HG03060 (cell line): ENCODE results near the gene IL6R.
"Not testable (repeated sequence)": the region's sequence is repeated elsewhere in the genome, so short reads cannot be mapped to it uniquely, and the experiment has no call there.

Experiments
- ATAC-seq: cut with Tn5 transposase; IDR thresholded peaks from one replicate; pipeline ENCODE4 v1.9.1; 2021; ENCODE audit warnings: low read depth, moderate number of reproducible peaks; ENCODE audit not compliant: unreplicated experiment

Gene IL6R

GRCh38 chr1:154476791-154477190 is 71.6 kb downstream of the IL6R start:
- no peak for ATAC-seq

- ATAC-seq: no peak
Measured at GRCh38 chr1:154478013-154478412, 72.9 kb downstream of the IL6R start.

GRCh38 chr1:154478639-154479038 is 73.5 kb downstream of the IL6R start:
- no peak for ATAC-seq

- no peak for ATAC-seq
Measured at GRCh38 chr1:154479764-154480421, 74.8 kb downstream of the IL6R start.

- ATAC-seq: no peak
Measured at GRCh38 chr1:154481053-154481452, 75.9 kb downstream of the IL6R start.

- no peak for ATAC-seq
Measured at GRCh38 chr1:154483941-154484803, 79.0 kb downstream of the IL6R start.

GRCh38 chr1:154485106-154485505 is 80.0 kb downstream of the IL6R start:
- no peak for ATAC-seq

GRCh38 chr1:154485910-154486496 is 80.9 kb downstream of the IL6R start:
- ATAC-seq: no peak

- ATAC-seq: not testable (repeated sequence)
Measured at GRCh38 chr1:154486756-154487155, 81.6 kb downstream of the IL6R start.

GRCh38 chr1:154488922-154489321 is 83.8 kb downstream of the IL6R start:
- ATAC-seq: no peak

GRCh38 chr1:154489695-154490274 is 84.6 kb downstream of the IL6R start:
- no peak for ATAC-seq

GRCh38 chr1:154490317-154490716 is 85.2 kb downstream of the IL6R start:
- ATAC-seq: no peak

- ATAC-seq: no peak
Measured at GRCh38 chr1:154492115-154492514, 87.0 kb downstream of the IL6R start.

- no peak for ATAC-seq
Measured at GRCh38 chr1:154493276-154493675, 88.1 kb downstream of the IL6R start.

- ATAC-seq: no peak
Measured at GRCh38 chr1:154495496-154496273, 90.5 kb downstream of the IL6R start.

GRCh38 chr1:154496383-154496782 is 91.2 kb downstream of the IL6R start:
- ATAC-seq: no peak

- no peak for ATAC-seq
Measured at GRCh38 chr1:154497026-154497806, 92.1 kb downstream of the IL6R start.

- ATAC-seq: no peak
Measured at GRCh38 chr1:154499446-154499845, 94.3 kb downstream of the IL6R start.

GRCh38 chr1:154500533-154500932 is 95.4 kb downstream of the IL6R start:
- ATAC-seq: no peak
